Stimulated activated CD8-positive, alpha-beta memory T cell treated with anti-CD3 and anti-CD28 coated beads, Interleukin-7, amount 100 ng/mL, for 4 hours (primary cell): Measurements from ENCODE around the gene SLC25A48.
"Not testable (repeated sequence)": the region's sequence is repeated elsewhere in the genome, so short reads cannot be mapped to it uniquely, and the experiment has no call there.

ENCODE experiments used
- DNase-seq, 2 donors: peaks; one replicate each; pipeline ENCODE4 v3.0.0-alpha.2; 2020; ENCODE audit warnings: low read depth in 2 of 2

Gene SLC25A48

GRCh38 chr5:135829681-135830383 lies 4.6 kb upstream of the SLC25A48 start:
- DNase-seq = no peak

GRCh38 chr5:135830384-135830700 lies 4.1 kb upstream of the SLC25A48 start:
- no peak for DNase-seq

- no peak for DNase-seq
These were observed 3.6 kb upstream of the SLC25A48 start for GRCh38 chr5:135830876-135831275.

GRCh38 chr5:135831439-135831838 lies 3.0 kb upstream of the SLC25A48 start:
- DNase-seq = no peak

- DNase-seq = no peak
These were observed 2.5 kb upstream of the SLC25A48 start for GRCh38 chr5:135831851-135832555.

- no peak for DNase-seq
These were observed 1.2 kb upstream of the SLC25A48 start for GRCh38 chr5:135832941-135833920.

GRCh38 chr5:135833961-135834638 lies 363 bp upstream of the SLC25A48 start:
- DNase-seq = no peak

GRCh38 chr5:135835766-135836165 lies 1.3 kb downstream of the SLC25A48 start:
- DNase-seq = no peak

GRCh38 chr5:135838395-135838794 lies 3.9 kb downstream of the SLC25A48 start:
- not testable (repeated sequence) for DNase-seq

- DNase-seq = no peak
These were observed 5.1 kb downstream of the SLC25A48 start for GRCh38 chr5:135839566-135839965.

GRCh38 chr5:135840959-135841358 lies 6.5 kb downstream of the SLC25A48 start:
- no peak for DNase-seq

GRCh38 chr5:135842737-135843136 lies 8.3 kb downstream of the SLC25A48 start:
- DNase-seq = no peak

GRCh38 chr5:135843571-135844337 lies 9.3 kb downstream of the SLC25A48 start:
- no peak for DNase-seq

GRCh38 chr5:135846311-135846710 lies 11.8 kb downstream of the SLC25A48 start:
- no peak for DNase-seq

GRCh38 chr5:135847976-135848375 lies 13.5 kb downstream of the SLC25A48 start:
- DNase-seq = no peak

GRCh38 chr5:135850231-135850630 lies 15.8 kb downstream of the SLC25A48 start:
- DNase-seq = no peak

- DNase-seq = no peak
These were observed 16.2 kb downstream of the SLC25A48 start for GRCh38 chr5:135850671-135851070.

GRCh38 chr5:135851186-135851914 lies 16.9 kb downstream of the SLC25A48 start:
- DNase-seq = no peak

GRCh38 chr5:135851915-135852845 lies 17.7 kb downstream of the SLC25A48 start:
- no peak for DNase-seq
